Liver (tissue), 3 donors: ENCODE data around the gene APELA.

Experiments
- CTCF ChIP-seq: fragments of 150-350 bp; IDR thresholded peaks from 2 replicates; pipeline ENCODE4 v1.5.1; 2017; ENCODE audit warnings: improper control_type of control experiment, low read depth, low read length; ENCODE audit not compliant: missing input control
- NR2F2 ChIP-seq: IDR thresholded peaks from 2 replicates; pipeline ENCODE4 v1.6.1; 2016; ENCODE audit warnings: antibody characterized with exemption
- RAD21 ChIP-seq, 2 donors: IDR thresholded peaks; 2 replicates each; pipeline ENCODE4 v1.6.1; 2016; ENCODE audit warnings: antibody characterized with exemption in 2 of 2, mild to moderate bottlenecking in 2 of 2
- REST ChIP-seq: IDR thresholded peaks from 2 replicates; pipeline ENCODE4 v1.6.1; 2016; ENCODE audit warnings: antibody characterized with exemption, mild to moderate bottlenecking
- ZBTB33 ChIP-seq: IDR thresholded peaks from 2 replicates; pipeline ENCODE4 v1.6.1; 2016; ENCODE audit warnings: antibody characterized with exemption
- donor health status: healthy.
- donor health status: healthy.

- TF ChIP-seq REST: no peak
- TF ChIP-seq RAD21 (IDR thresholded peaks at IDR 0.05): no peak
- no peak for TF ChIP-seq ZBTB33
- no peak for TF ChIP-seq CTCF
- no peak for TF ChIP-seq NR2F2
Observed at GRCh38 chr4:164847016-164847415, 30.0 kb upstream of the APELA start.
